Smooth muscle cell (in vitro differentiated cells): ENCODE data around the gene SRRM2. TPM values are rescaled to one million over a fixed set of nuclear protein-coding genes. Genes with fewer than 3 reads are reported as not detected.

ENCODE experiments used
- DNase-seq: peaks from one replicate; lab custom pipeline; 2025; ENCODE audit not compliant: unreplicated experiment; lab: John Stamatoyannopoulos, UW
- H2AFZ ChIP-seq: fragments of 200-600 bp; sonication (generic); 2 replicates; pipeline ENCODE4 v1.6.0; 2016; ENCODE audit warnings: antibody characterized with exemption, low read depth, mild to moderate bottlenecking
- H3F3A ChIP-seq: fragments of 200-600 bp; sonication (generic); 2 replicates; pipeline ENCODE4 v1.6.0; 2017; ENCODE audit warnings: antibody characterized with exemption, low read depth
- H3K27ac ChIP-seq: fragments of 200-600 bp; sonication (generic); 2 replicates; pipeline ENCODE4 v1.5.1; 2016; ENCODE audit warnings: low read depth, mild to moderate bottlenecking
- H3K27me3 ChIP-seq: fragments of 200-600 bp; sonication (generic); 2 replicates; pipeline ENCODE4 v1.6.1; 2016; ENCODE audit warnings: low read depth, mild to moderate bottlenecking
- H3K36me3 ChIP-seq: fragments of 200-600 bp; sonication (generic); 2 replicates; pipeline ENCODE4 v1.5.1; 2016; ENCODE audit warnings: low read depth
- H3K4me1 ChIP-seq: fragments of 200-600 bp; sonication (generic); 2 replicates; pipeline ENCODE4 v1.5.1; 2016; ENCODE audit warnings: low read depth
- H3K4me2 ChIP-seq: fragments of 200-600 bp; sonication (generic); 2 replicates; pipeline ENCODE4 v1.6.0; 2016; ENCODE audit warnings: mild to moderate bottlenecking
- H3K4me3 ChIP-seq: fragments of 200-600 bp; sonication (generic); 2 replicates; pipeline ENCODE4 v1.5.1; 2016; ENCODE audit warnings: mild to moderate bottlenecking
- H3K79me2 ChIP-seq: fragments of 200-600 bp; sonication (generic); 2 replicates; pipeline ENCODE4 v1.6.0; 2016; ENCODE audit warnings: low read depth, mild to moderate bottlenecking
- H3K9ac ChIP-seq: fragments of 200-600 bp; sonication (generic); 2 replicates; pipeline ENCODE4 v1.6.0; 2016; ENCODE audit warnings: low read depth
- H3K9me3 ChIP-seq: fragments of 200-600 bp; sonication (generic); replicated peaks from 2 replicates; pipeline ENCODE4 v1.5.1; 2016; ENCODE audit warnings: low read depth
- H4K20me1 ChIP-seq: fragments of 200-600 bp; sonication (generic); 2 replicates; pipeline ENCODE4 v1.6.0; 2016; ENCODE audit warnings: low read depth
- whole genome bisulfite sequencing: methylation state at CpG from one replicate; pipeline ENCODE4 v1.1.7; 2016; ENCODE audit warnings: low lambda C conversion rate; 5-methylcytosine and 5-hydroxymethylcytosine counted together
- polyA plus RNA-seq: library from polyadenylated mRNA; unstranded; fragments of >200 nt; fragmentation: Nextera tagmentation; extraction: Ambion mirVana; gene quantifications from 2 replicates; pipeline ENCODE4 v1.2.1, GENCODE V29; 2016
- total RNA-seq: library from RNA; depleted of rRNA; stranded (reverse); fragments of >200 nt; gene quantifications from 2 replicates; pipeline ENCODE4 v1.2.3, GENCODE V29; 2014
- TF ChIP-seq, protein P1 (sequence below): fragments of 200-600 bp; sonication (generic); IDR thresholded peaks from 2 replicates; pipeline ENCODE4 v1.5.1; 2017; ENCODE audit warnings: borderline replicate concordance, mild to moderate bottlenecking, antibody characterized with exemption; ENCODE audit not compliant: insufficient read depth, poor library complexity, severe bottlenecking

The SRRM2 gene
- total and polyA plus RNA-seq, 2 experiments from 2014 or later: 125 to 280 TPM

DNA sequence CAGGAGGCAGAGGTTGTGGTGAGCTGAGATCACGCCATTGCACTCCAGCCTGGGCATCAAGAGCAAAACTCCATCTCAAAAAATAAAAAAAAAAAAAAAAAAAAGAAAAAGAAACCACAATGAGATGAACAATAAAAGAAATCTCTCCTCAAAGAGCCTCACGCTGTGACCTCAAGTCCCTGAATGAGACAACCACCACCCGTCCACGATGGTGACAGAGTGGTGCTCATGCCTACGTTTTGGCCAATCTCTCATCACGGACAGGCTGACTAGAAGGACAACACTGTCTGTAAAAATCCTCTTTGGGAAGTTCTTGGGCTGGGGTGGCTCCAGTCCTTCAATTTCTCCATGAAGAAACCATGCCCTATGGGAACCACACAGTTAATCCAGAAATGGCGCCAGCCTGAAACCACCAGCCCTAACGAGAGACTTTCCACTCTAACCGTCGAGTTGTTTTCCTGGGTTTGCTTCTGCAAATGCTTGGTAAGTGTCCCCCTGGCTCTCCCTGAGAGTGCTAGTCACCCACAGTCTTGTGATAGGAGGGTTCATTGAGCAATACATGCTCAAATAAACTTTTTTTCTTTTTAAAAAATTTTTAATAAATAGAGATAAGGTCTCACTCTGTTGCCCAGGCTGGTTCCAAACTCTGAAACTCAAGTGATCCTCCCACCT lies 17.5 kb upstream of the SRRM2 start:
- Histone ChIP-seq H3F3A (no peaks in the 10 kb centered on the region), H3K79me2 (no peaks in the 10 kb centered on the region), H3K27me3 (no peaks in the 10 kb centered on the region), H2AFZ (no peak overlapping the region), H3K4me2 (no peak overlapping the region), H3K9me3 (no peaks in the 10 kb centered on the region), H3K4me1 (no peaks in the 10 kb centered on the region), H4K20me1 (no peaks in the 10 kb centered on the region), H3K9ac (no peak overlapping the region), H3K36me3 (no peaks in the 10 kb centered on the region), H3K27ac (no peak overlapping the region), H3K4me3 (no peak overlapping the region)
- no peak for DNase-seq
- TF ChIP-seq, protein P1, sequence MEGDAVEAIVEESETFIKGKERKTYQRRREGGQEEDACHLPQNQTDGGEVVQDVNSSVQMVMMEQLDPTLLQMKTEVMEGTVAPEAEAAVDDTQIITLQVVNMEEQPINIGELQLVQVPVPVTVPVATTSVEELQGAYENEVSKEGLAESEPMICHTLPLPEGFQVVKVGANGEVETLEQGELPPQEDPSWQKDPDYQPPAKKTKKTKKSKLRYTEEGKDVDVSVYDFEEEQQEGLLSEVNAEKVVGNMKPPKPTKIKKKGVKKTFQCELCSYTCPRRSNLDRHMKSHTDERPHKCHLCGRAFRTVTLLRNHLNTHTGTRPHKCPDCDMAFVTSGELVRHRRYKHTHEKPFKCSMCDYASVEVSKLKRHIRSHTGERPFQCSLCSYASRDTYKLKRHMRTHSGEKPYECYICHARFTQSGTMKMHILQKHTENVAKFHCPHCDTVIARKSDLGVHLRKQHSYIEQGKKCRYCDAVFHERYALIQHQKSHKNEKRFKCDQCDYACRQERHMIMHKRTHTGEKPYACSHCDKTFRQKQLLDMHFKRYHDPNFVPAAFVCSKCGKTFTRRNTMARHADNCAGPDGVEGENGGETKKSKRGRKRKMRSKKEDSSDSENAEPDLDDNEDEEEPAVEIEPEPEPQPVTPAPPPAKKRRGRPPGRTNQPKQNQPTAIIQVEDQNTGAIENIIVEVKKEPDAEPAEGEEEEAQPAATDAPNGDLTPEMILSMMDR: no peak
- WGBS: 93% methylated on average over 10 of the region's 10 CpGs

DNA sequence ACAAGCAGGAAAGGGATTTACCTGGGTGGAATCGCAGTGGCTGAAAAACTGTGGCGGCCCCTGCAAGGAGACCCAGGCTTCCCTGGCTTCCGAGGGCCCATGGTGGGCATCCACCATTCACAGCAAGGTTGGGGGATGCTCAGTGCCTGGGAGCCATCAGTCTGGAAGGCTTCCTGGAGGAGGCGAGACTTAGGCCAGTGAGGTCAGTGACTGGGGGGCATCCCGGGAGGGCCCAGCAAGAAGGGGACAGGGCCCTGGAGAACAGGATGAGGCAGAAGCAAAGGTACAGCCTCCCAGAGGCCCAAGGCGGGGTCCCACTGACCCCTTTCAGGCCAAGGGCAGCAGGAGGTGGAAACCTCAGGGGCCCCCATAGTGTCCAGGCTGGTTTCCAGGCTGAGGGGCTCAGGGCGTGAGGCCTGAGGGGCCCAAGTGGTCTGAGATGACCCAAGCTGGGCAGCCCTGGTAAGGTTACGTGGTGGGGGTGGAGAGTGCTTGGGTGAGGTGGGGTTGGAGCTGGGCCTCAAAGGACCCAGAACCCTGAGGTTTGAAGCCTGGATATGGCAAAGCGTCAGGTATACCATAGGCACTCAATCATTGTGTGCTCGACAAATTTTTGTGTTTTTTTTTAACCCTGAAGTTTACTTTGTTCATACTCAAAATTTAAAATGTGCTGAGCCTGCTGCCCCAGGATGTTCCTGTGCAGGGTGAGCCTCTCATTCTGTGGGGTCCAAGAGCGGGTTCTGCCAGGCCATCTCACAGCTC lies 15.8 kb upstream of the SRRM2 start:
- no peak overlapping the region for H3K9ac ChIP-seq
- H3K4me2 ChIP-seq: no peak overlapping the region
- H2AFZ ChIP-seq: no peak overlapping the region
- no peaks in the 10 kb centered on the region for H3K4me1 ChIP-seq
- H3K4me3 ChIP-seq: no peak overlapping the region
- H3F3A ChIP-seq: no peaks in the 10 kb centered on the region
- TF ChIP-seq, protein P1: no peak
- H4K20me1 ChIP-seq: no peaks in the 10 kb centered on the region
- no peaks in the 10 kb centered on the region for H3K79me2 ChIP-seq
- no peaks in the 10 kb centered on the region for H3K36me3 ChIP-seq
- 93% methylated on average over 11 of the region's 11 CpGs for WGBS
- no peak overlapping the region for H3K27ac ChIP-seq
- H3K9me3 ChIP-seq: no peaks in the 10 kb centered on the region
- H3K27me3 ChIP-seq: no peaks in the 10 kb centered on the region
- no peak for DNase-seq

DNA sequence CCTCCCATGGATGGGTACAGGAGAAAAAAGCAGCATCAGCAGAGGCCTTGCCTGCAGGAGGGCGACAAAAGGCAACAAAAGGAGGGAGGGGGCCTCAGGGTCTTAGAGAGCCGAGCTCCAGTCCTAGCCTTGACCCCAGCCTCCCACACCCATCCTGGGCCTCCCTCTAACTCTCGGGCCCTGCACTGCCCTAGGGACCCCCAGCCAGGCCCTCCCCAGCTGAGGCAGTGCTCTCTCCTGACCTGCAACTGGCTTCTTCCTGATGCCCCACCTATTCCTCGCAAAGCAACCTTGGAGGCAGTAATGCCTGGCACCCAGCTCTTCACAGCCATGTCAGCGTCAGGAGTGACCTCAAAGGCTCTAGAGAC lies 15.2 kb upstream of the SRRM2 start:
- Histone ChIP-seq H3K4me2 (no peak overlapping the region), H3F3A (no peaks in the 10 kb centered on the region), H3K79me2 (no peaks in the 10 kb centered on the region), H3K9me3 (no peaks in the 10 kb centered on the region), H3K4me3 (no peak overlapping the region), H3K27ac (no peak overlapping the region), H3K36me3 (no peaks in the 10 kb centered on the region), H2AFZ (no peak overlapping the region), H3K27me3 (no peaks in the 10 kb centered on the region), H3K4me1 (no peaks in the 10 kb centered on the region), H4K20me1 (no peaks in the 10 kb centered on the region), H3K9ac (no peak overlapping the region)
- TF ChIP-seq, protein P1: no peak
- 89% methylated on average over 5 of the region's 5 CpGs for WGBS
- DNase-seq: no peak

DNA sequence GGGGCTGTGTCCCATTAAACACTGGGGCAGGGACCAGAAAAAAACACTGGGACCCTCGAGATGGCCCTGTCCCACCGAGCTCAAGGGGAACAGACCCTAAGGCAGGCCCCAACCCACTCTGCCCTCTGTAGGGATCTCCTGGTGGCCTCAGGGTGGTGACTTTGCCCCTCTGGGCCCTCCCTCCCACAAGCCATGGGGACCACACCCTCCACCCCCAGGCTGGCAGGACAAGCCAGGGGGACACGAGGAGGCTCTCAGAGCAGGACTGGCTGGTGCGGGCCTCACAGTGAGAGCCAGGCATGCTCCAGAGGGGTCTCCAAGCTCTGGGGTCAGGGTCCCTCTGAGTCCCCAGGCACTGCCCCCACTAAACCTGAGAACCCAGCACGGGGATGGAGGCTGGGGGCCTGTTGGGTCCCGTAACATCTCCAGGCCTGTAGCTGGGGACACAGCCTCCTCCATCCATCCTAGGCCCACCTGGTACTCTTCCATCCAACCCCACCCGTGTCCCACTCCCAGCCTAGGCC lies 14.5 kb upstream of the SRRM2 start:
- Histone ChIP-seq H2AFZ (no peak overlapping the region), H3K4me3 (no peak overlapping the region), H3K9ac (no peak overlapping the region), H3K79me2 (no peaks in the 10 kb centered on the region), H3K27ac (no peak overlapping the region), H3F3A (no peaks in the 10 kb centered on the region), H4K20me1 (no peaks in the 10 kb centered on the region), H3K4me2 (no peak overlapping the region), H3K36me3 (no peaks in the 10 kb centered on the region), H3K9me3 (no peaks in the 10 kb centered on the region), H3K4me1 (no peaks in the 10 kb centered on the region), H3K27me3 (no peaks in the 10 kb centered on the region)
- TF ChIP-seq, protein P1: no peak
- WGBS: 87% methylated on average over 7 of the region's 7 CpGs
- DNase-seq: no peak
